IPS-NIHi7 (cell line): ENCODE results near the gene PLPP4.
A peak's percentile ranks its signal among the peaks of the same experiment; 100 is the strongest.

Experiments used
- DNase-seq: peaks from one replicate; pipeline ENCODE4 v3.0.0; 2012; ENCODE audit warnings: mixed read lengths; ENCODE audit errors: extremely low spot score

The PLPP4 gene

DNA sequence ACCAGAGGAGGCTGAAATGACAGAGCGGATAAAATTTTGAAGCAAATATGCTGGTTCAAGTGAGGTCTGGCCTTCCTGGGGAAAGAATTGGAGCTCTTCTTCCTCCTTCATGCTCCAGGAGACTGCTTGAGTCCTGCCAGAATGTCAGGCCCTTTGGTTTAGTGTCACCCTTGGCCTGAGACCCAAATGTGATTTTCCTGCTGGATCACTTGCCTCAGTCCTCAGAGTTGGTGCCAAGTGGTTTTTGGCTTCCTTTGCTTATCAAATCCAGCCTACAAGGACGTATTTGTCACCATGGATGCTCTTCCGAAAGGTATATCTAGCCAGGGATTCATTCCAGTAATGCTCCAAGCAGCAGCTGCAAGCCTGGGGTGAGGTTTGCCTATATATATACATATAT, 118.4 kb downstream of the PLPP4 start:
- DNase-seq = no peak

DNA sequence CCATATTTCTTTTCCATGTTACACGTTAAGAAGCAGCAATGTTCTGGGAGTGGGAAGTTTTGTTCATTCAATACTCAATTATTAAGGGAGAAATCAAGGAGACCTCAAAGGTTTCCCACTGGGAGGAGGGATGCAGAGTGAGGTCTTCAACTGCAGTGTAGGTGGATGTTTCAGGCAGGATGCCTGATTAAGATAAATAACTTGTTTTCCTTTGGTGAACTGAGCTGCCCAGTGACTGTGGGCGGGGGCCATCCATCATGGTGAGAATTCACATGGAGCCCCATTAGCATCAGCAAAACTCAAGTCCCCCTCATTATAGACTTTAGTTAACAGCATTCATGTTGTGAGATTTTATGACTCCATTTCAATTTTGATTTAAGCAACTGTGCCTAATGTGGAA, 121.1 kb downstream of the PLPP4 start:
- DNase-seq = no peak

DNA sequence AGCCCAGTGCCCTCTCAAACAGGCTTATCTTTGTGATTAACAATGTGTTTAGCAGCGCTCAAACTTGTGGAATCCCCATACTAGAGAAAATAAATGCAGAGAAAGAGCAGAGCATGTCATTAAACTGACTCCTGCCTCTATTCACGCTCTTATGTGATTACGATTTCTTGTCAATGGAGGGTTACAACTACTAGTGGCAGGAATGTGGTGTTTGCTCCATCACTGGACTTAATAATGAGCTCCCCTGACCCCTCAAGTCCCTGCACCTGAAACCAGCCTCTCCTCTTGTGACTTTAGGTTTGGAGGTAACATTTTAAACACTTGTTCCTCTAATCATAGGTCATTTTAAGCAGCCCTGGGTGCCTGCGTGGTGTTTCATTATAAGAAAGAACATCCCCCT, 121.9 kb downstream of the PLPP4 start:
- DNase-seq = no peak

DNA sequence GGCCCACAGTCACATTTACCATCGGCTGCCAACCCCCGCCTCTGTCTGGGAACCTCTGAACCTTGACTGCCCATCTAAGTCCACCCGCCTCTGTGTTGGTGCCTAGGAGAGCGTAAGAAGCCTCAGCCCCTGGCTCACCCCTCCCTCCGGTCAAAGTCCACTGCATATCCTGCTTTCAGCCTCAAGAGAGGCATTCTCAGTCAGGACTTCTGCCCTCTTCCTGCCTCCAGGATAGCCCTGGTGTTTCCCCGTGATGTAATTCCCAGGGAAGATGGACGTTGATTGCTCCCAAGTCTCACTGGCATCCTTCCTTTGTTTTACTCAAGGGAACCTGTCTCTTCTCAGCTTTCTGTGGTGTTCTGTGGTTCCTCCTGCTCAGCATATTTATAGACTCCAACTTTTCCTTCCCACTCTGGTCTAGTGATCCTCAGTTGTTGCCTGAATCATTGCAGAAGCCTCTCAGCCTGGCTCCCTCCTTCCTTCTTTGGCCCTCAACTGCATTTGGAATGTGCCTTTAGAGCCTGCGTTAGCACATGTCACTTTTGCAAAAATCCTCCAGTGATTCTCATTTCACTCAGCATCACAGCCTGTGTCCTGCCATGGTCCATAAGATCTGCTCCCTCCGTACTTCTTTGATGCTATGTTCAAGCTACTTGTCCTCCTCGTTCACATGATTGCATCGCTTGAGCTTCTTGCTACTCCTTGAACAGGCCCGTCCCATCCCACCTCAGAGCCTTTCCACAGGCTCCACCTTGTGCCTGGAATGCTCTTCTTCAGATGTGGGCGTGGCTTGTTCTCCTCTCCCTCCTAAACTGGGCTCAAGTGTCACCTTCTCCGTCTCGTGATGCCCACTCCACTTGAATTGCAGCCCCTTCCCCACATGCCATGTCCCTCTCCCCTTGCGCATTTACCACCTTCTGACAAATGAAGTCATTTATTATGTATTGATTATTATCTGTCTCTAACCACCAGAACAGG, 124.2 kb downstream of the PLPP4 start:
- DNase-seq = peak; percentile 63

DNA sequence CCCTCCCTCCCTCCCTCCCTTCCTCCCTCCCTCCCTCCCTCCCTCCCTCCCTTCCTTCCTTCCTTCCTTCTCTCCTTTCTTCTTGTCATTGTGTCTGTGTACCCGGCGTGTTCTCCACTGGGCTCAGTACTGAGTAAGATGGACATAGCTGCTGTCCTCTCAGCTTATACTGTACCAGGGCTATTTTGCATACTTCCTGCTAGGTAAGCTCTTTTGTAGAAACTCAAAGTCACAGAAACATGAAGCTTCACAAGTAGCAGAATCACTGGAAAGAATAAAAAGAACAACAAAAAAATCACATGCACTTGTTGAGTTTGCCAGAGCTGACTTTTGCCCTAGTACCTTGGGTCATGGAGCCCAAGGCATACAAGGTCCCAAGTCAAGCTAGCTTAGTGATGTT, 125.7 kb downstream of the PLPP4 start:
- no peak for DNase-seq

DNA sequence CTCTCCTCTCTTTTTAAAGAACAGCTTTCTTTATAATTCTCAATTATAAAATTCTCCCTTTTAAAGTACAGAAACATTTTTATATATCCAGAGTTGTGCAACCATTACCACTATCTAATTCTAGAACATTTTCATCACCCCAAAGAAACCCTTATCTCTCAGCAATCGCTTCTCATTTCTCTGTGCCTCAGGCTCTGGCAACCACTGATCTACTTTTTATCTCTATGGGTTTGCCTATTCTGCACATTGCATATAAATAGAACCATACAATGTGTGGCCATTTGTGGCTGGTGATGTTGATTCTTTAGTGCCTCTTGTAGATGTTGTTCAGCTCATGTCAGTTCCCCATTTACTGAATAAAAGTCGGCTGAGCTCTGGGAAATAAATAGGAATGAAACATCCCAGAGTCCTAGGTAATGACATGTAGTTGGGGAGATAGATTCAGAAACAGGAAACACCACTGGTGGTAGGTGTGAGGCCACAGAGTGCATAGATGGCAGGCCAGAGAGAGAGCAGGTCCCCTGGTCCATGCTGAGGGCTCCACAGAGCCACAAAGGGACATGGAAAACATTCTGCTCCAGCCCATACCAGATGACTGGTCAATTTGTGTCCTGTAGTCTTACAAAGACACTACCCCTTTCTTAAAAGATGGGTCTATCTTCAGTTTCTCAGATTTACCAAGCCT, 126.5 kb downstream of the PLPP4 start:
- no peak for DNase-seq

DNA sequence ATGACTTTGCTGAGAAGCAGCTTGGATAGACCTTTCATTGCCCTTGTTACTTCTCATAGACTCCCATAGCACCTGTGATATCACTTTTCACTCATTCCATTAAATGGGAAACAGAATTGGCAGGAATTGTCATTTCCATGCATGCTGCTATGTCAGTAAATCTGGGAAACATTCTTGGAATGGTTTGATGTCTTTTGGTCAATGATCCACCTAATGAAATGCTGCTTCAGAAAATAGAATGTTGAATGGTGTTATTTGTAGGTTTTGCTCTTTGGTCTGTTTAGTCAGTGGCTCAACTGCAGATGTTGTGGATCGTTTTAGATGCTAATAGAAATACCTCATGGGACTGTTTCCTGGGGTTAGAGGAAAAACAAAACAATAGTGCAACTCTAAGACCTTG, 127.8 kb downstream of the PLPP4 start:
- no peak for DNase-seq

DNA sequence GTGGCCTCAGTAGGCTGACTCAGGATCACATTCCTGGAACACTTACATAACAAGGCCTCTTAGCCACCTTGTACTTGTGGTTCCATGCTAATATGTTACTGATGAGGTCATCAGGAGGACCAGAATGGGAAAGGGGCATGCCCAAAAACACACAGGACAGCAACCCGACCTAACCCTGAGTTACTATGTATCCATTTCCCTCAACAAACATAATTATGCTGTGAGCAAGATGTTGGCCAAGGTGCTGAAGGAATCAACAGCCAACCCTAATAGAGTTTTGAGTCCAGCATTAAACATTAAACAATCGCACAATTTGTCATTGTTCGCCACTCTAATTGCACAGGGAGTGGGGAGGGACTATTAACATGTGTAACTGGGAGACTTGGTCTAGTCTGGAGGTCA, 129.4 kb downstream of the PLPP4 start:
- no peak for DNase-seq

DNA sequence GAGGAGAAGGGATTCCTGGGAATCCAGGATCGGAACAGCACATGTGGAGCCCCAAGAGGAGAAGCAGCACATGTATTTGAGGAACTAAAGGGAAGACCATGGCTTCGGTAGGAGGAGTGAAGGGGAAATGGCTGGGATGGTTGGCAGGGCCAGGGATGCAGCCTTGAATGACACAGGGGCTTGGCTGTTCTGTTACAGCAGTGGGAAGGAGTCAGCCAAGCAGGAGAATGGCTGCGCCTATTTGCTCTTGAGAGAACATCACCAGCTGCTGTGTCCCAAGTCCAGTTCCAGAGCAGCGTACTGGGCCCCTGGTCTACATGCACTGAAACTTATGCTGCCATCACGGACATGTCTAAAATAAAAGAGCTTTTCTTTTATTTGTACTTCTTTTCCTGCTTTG, 130.0 kb downstream of the PLPP4 start:
- no peak for DNase-seq

DNA sequence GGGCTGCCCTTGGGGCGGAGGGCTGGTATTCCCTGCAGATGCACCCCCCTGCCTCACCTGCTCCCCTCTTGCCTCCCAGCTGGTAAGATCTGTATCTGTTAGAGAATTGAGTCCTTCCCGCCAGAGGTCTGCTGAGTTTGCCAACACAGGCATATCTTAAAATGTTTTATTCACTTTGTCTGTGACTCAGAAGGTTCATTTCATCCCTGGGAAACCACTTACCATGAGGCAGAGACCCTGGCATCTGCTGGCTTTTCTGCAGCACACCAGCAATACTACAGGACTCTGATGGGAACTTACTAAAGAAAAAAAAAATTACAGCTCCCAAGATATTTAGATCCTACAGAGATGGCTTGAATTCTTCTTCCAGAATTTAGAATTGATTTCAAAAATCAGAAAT, 131.3 kb downstream of the PLPP4 start:
- DNase-seq = no peak

DNA sequence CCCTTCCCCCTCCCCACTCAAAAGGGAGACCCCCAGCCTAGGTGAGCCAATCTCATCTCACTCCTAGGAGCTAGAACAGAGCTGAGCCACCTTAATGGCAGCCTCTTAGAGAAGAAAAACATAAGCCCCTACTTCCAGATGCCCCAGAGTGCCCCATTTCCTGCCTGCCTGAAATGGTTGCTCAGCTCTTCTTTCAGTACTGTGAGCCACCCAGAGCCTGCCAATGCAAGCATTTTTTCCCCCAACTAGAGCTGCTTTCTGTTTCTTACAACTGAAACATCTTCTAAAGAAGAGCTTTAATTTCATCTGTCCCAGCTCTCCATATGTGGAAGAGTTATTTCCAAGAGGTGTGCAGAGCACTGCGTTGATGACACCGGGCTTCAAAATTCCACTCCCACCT, 136.7 kb downstream of the PLPP4 start:
- no peak for DNase-seq

DNA sequence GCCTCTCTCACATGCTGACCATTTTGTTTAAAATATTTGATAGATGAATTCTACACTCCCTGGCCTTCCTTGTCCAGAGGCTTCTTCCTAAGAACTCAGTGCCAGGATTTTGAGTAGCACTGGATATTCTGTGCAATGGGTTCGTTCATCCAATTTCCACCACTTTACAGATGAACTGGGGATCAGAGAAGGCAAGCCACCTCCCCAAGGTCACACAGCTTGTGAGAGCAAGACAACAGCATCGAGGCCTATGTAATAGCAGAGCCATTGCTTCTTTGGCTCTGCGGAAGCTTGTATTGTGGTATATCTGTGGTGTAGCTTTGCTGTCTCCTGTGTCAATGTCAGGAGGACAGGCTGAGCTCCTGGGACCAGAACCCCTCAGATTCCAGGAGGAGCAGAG, 140.9 kb downstream of the PLPP4 start:
- no peak for DNase-seq

DNA sequence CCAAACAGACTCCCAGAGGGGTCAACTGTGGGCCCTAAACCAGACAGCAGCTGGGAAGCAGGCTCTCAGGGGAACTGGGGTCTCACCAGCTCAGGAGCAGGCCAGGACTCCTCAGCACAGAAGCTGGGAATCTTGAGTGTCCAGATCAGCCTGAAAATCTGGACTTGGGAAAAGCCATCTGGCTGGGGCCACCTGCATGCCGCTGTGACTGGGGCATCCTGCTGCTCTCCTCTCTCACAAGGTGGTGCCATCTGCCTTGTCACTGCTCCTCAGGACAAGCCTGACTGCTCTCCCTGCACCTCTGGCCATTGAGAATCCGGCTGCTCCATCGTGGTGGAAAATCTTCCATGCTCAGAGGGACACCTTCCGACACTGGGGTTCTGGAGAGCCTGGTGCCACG, 141.4 kb downstream of the PLPP4 start:
- DNase-seq = peak; percentile 41

DNA sequence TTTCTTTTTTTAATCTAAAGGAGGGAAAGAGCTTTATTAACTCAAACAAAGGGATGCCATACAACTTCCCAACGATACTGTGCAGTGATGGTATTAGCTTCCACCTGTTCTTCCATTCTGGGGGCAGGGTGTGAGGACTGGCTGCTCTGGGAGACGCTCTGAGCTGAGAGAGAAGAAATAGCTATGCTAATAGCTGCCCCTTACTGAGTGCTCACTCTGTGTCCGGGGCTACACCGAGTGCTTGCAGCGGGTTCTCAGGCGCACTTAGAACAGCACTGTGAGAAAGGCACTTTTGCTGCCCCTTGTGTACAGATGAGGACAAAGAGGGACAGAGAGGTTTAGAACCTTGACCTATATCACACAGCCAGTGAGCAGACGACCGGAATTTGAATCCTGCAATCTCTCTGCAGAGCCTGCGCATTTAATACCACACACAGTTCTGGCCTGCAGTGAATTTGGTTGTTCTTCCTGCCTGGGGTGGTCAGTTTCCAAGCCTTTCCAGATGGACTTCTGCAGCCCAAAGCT, 142.2 kb downstream of the PLPP4 start:
- DNase-seq = no peak

DNA sequence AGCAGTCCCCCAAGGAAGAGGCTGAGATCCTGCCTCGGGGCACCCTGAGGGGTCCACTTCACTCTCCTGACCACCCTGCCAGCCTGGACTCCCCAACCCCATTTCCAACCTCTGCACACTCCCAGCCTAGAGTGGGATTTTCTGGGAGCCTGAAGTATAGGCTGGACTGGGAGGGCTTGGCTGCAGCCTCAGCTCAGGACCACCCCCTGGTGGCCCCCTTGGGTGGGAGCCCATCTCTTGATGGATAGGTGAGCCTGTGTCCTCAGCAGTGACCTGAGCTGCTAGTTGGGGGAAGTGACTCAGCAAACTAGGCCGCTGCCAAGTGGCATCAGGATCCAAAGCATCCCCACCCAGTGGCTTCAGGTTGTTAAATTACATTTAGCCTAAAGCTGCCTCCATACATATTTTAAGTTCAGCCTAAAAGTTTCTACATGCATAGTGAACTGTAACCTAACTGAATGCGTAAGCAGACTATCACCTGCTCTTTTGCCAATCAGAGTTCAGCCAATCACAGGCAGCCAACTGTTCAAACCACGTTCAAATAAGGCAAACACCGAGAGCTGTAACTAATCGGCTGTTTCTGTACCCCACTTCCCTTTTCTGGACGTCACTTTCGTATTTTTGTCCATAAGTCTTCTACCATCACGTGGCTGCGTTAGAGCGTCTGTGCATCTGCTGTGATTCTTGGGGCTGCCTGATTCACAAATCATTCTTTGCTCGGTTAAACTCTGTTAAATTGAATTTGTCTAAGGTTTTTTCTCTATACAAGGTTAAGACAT, 144.0 kb downstream of the PLPP4 start:
- DNase-seq = peak; percentile 71

DNA sequence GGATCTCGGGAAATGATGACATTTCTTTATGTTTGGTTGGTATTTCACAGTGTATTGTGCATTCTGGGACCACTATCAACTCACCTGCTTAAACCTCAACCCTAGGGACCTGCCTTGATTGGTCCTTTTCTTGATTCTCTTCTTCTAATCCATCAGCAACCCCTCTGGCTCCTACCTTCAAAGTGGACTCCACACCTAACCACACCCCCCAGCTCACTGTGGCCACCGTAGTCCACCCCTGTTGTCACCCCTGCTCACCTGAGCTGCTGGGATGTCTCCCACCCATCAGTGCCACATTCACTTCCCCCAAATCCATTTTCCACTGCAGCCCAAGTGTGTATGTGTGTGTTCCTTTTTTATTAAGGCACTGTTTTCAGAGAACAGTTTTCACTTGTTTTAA, 145.0 kb downstream of the PLPP4 start:
- DNase-seq = no peak

DNA sequence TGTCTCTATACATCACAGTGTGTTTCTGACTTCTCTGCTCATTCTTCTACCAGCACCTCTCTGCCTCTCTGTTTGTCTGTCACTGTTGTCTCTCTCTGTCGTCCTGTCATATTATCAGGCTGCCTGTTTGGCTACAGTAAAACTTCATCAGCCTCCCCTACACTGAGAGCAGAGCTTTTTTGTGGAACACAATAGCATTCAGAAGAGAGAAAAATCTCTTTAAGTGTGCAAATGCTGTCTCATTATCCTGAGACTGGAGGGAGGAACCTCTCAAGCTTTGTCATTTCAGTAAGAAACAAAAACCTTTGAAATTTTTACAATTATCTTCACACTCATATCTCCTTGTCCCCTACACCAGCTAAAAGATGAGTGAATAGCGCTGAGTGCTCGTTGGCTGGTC, 148.4 kb downstream of the PLPP4 start:
- no peak for DNase-seq

DNA sequence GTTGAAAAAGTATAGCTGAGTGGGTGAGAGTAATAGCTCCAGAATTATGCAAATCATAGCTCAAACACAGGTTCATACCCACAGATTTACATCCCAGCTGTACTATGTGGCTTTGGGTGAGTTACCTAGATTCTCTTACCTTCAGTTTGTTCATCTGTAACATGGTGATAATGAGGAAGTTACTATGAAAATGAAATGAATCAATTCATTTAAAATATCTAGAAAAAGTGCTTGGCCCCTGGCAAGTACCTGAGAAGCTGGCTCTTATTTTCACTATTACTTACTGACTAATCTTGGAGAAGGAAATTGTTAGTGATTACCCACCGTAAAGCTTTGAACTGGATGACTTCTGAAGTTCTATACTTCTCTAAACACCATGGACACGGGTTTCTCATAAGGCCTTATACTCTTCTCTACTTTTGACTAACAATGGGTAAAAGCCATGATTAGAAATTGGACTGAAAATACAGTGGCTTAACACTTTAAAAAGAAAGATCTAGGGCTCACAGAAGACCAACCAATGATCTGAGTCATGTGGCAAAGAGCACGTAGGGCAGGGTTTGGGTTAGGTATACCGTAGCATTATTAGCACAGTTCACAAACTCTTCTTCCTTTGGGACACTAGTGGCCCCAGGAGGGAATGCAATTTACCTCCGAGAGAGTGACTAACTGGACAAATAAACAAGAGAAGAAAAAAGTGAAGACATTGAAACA, 149.2 kb downstream of the PLPP4 start:
- no peak for DNase-seq

DNA sequence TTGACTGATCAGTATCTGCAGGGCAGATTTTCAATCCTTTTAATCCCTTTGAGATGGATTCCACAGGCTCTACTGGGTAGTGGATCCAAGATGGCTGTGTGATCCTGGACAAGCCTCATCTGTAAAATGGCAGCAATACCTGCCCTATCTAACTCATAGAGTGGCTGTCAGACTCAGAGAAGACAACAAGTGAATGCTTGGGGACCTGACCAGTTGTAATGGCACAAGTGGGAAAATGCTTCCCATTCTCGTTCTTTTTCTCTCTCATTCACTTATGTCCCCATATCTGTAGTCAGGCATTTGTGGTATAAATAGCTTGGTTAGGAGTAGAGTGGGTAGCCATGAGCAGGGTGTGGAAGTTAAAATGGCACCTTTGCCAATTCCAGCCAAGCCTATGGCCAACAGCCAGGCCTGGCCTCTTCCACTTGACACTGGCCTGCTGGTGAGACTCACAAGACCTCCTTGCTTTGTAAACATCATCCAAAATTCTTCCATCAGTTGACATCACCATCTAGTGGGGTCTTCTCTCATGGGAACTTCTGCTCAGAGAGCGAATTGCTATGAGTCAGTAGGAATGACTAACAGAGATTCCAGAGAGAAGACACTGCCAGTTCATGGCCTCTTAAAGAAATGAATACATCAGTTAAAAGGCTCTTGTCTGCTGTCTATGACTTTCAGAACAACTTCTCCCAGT, 150.1 kb downstream of the PLPP4 start:
- DNase-seq = no peak

DNA sequence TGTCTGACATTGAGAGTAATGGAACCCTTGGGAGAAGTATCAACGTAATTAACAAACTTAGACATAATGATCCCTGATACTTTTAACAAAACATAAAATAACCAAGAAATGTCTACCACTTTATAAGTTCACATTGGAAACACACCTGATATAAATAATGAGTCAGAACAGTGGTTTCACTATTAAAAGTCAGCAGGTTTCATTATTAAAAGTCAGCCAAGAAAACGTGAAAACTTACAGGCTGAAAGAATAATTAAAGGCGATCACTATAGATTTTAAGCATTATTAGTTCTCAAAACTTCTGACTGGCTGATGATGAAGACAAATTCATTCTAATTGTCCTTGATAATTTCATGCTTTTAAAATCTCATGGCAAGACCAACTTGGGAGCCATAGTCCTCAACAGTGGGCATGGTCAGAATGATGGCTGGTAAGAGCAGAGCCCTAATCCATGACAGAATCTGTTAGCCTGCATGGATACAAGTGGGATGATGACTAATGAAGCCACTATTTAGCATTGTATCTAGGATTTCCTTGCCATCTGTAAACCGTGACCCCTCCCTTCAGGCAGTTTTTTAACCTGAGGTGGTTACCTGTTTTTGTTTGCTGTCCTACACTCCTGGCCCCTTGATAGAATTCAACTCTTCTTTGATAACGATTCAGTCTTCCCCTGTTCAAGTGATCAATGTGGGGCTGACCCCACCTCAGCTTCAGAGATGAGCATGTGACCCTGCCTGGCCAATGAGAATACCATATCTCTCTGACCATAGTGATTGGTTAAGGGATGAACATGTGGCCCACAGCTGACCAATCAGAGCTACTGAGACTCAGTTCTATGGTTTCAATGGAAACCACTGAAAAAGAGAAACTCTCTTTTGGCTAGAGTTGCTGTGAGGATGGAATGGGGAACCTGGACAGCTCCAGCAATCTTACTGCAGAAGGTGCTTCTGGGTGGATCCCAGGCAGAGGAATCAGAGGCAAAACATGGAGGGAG, 151.0 kb downstream of the PLPP4 start:
- DNase-seq = no peak
